HG02943 (cell line): Measurements from ENCODE around the gene NR1H2.

Source experiments
- ATAC-seq: cut with Tn5 transposase; IDR thresholded peaks from one replicate; pipeline ENCODE4 v1.9.1; 2021; ENCODE audit warnings: mild to moderate bottlenecking, low read depth, moderate library complexity; ENCODE audit not compliant: unreplicated experiment

The NR1H2 gene

GRCh38 chr19:50399368-50399745 is 23.1 kb downstream of the NR1H2 start:
- no peak for ATAC-seq

- no peak for ATAC-seq
Observed at GRCh38 chr19:50401605-50402450, 25.6 kb downstream of the NR1H2 start.

GRCh38 chr19:50402544-50403301 is 26.5 kb downstream of the NR1H2 start:
- ATAC-seq, result no peak

- ATAC-seq, result no peak
Observed at GRCh38 chr19:50406156-50406820, 30.0 kb downstream of the NR1H2 start.

GRCh38 chr19:50406829-50407228 is 30.6 kb downstream of the NR1H2 start:
- no peak for ATAC-seq

GRCh38 chr19:50409347-50409746 is 33.1 kb downstream of the NR1H2 start:
- no peak for ATAC-seq

- ATAC-seq, result no peak
Observed at GRCh38 chr19:50410109-50410508, 33.9 kb downstream of the NR1H2 start.

- no peak for ATAC-seq
Observed at GRCh38 chr19:50412419-50412818, 36.2 kb downstream of the NR1H2 start.

- ATAC-seq, result no peak
Observed at GRCh38 chr19:50413096-50413495, 36.8 kb downstream of the NR1H2 start.

- no peak for ATAC-seq
Observed at GRCh38 chr19:50413531-50413930, 37.3 kb downstream of the NR1H2 start.

GRCh38 chr19:50414864-50415660 is 38.8 kb downstream of the NR1H2 start:
- ATAC-seq, result no peak

GRCh38 chr19:50415661-50416033 is 39.4 kb downstream of the NR1H2 start:
- ATAC-seq, result no peak

- ATAC-seq, result no peak
Observed at GRCh38 chr19:50416034-50416977, 40.0 kb downstream of the NR1H2 start.

GRCh38 chr19:50417111-50418081 is 41.1 kb downstream of the NR1H2 start:
- no peak for ATAC-seq

- no peak for ATAC-seq
Observed at GRCh38 chr19:50418176-50419021, 42.1 kb downstream of the NR1H2 start, which contains the start of gene SPIB. TSS of gene SPIB (plus strand) at chr19:50418938. CDS start at chr19:50418963, 25 bp downstream.

GRCh38 chr19:50419022-50419579 is 42.8 kb downstream of the NR1H2 start:
- no peak for ATAC-seq

GRCh38 chr19:50419580-50420035 is 43.4 kb downstream of the NR1H2 start:
- ATAC-seq, result no peak
